Measurements from ENCODE around the gene IL9.

The IL9 gene

GRCh38 chr5:135895474-135896006, at the start of gene IL9:
Gene IL9 (minus strand): TSS chr5:135895841. CDS start chr5:135895816, 25 bp downstream.
- no peak for DNase-seq

DNA sequence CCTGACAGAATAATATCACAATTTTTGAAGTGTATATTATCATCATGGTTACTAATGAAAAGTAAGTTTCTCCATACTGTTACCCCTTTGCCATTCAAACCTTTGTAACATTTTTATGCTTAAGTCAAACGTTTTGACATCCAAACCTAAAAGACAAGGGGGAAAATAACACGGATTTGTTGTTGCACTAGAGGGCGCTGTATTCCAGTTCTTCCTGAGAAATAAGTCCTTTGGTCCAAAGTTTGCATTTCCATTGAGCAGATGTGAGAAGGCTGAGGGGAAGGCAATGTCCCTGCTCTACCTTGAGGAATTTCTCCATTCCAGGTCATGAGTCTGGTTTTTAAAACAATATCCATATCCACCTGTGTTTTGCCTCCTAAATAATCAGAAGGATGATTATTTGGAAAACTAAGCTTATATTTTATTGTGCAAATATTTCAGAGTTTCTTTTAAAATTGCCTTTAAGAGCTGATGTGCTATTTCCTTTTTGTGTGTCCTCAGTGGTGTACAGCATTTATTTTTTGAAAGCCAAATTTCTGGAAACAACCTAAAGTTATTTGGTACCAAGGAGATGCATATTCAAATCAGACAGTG, 49.4 kb upstream of the IL9 start:
- DNase-seq, result peak; percentile 60

DNA sequence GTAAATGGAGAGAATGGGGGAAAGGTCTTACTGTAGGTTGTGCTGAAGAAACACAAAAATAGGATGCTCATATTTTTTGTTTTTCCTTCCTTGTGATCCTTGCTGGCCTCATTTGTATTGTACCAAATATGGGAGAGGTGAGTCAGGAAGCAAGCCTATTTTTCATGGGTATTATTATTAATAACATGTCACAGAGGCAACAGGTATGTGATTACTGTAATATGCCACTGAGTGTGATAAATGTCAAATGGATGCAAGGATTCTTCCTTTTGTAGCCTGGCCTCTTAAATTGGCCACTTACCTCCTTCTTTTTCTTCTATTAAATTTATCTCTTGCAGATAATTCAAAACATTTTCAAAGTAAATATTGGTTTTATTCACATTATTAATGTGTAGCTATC, 48.9 kb upstream of the IL9 start:
- DNase-seq, result no peak

DNA sequence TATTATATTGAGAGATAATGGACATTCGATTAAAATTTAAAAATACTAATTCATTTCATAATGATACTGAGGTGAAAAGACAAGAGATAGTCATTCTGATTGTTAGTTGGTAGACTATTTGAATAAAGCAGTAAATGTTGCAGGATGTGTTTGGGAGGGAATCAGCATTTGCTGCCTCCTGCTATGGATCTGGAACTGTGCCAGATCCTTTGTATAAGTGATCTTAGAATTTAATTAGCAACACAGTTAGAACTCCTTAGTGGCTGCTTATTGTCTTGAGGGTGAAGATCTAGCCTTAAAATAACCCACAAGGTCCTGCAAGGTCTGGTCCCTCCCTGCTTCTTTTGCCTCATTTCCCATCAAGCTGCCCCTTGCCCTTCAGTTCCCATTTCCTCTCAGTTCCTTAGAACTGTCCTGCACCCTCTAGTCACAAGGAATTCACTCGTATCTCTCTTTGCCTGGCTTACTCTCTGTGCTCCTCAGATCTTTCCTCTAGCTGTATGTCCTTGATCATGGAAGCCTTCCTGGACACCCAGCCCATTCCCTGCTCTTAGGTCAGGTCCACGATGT, 46.6 kb upstream of the IL9 start:
- DNase-seq, result no peak

DNA sequence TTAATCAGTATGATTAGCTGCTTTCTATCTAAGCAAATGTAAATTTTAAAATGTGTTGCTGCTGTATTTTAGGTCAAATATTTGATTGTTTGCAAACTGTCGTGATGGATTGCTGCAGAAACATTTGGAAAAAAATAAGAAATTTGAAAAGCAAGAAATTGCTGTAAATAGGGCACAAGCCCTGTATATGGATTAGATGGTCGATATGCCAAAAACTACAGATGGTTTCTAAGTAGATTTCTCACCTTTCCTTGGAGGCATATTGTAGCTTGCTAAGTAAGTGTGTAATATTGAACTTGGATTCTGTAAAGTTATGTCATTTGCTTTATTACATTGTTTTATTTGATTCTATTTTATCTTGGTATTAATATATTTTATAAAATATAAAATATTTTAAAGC, 46.1 kb upstream of the IL9 start:
- DNase-seq, result no peak

DNA sequence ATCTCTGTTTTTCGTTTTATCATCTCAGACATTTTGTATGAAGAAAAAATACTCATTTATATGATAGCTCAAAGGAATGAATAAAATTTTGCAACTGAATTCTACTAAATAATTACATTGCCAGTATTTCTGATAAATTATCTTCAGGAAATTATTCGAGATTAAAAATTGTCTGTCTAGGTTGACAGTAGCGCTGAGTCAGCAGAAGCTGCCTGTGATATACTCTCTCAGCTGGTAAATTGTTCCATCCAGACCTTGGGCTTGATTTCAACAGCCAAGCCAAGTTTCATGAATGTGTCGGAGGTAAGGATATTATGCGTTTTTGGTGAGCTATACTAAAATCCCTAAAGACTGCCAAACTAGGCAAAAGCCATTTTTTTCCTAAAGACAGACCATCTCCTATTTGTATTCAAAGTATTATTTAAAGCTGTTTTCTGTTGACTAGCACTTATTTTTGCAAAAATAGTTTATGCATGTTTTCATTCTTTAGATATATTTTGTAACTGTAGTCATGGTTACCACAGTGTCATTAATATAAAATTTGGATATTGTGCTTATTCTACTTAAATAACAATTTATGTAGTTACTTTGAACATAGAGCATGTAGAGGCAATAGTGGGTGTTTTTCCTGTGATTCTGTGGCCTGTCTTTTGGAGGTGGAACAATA, 41.7 kb upstream of the IL9 start:
- DNase-seq, result no peak

GRCh38 chr5:135934939-135935338, 39.3 kb upstream of the IL9 start:
- no peak for DNase-seq

DNA sequence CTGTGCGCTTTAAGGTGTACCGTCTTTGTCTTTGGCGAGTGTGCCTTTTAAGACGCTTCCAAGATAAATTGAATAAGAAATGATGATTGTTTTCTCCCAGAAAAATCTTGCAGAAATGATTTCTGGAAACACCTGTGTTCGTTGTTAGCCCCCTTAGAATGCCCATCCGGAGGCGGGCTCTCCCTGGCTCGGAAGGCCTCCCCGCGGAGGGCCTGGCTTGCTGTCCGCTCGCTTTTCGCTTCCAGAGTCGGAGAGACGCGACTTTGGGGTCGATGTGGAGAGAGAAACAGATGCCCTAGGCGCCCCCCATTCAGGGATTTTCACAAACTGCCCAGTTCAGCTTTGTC, 35.3 kb upstream of the IL9 start:
- DNase-seq, result no peak

- no peak for DNase-seq
Measured at GRCh38 chr5:135930029-135930948, 34.6 kb upstream of the IL9 start.

DNA sequence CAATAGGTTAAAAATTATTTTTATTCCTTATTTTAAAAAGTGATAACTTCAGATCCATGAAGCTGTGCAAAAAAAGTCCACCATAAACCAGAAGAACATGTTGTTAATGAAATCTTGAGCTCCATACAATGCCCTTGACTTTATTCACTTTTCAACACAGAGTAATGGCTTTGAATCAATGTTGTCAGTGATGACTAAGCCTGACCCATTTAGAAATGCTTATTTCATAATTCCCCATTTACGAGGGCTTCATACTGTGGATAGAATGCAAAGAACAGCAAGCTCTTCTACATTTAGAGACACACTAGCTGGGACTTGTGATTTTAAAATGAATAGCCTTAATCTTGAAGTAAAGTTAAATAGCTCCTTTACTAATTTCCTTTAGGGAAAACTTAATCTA, 25.7 kb upstream of the IL9 start:
- DNase-seq, result no peak

DNA sequence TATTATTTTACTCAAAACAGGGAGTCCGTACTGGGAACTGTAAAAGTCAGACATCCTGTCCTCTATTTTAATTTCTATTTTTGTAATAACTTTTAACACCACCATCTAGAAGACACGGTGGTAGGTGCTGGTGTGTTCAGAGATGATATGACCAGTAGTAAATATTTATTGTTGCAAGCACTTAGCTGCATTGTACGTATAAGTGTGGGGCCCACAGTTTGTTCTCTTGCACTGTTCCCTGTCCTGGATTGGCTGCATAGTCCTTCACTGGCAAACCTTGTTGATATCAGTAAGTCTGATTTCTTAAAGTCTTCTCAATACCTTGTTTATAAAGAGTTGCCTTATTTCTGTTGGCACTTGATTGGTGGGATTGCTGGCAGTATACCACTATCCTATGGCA, 24.6 kb upstream of the IL9 start:
- DNase-seq, result no peak

DNA sequence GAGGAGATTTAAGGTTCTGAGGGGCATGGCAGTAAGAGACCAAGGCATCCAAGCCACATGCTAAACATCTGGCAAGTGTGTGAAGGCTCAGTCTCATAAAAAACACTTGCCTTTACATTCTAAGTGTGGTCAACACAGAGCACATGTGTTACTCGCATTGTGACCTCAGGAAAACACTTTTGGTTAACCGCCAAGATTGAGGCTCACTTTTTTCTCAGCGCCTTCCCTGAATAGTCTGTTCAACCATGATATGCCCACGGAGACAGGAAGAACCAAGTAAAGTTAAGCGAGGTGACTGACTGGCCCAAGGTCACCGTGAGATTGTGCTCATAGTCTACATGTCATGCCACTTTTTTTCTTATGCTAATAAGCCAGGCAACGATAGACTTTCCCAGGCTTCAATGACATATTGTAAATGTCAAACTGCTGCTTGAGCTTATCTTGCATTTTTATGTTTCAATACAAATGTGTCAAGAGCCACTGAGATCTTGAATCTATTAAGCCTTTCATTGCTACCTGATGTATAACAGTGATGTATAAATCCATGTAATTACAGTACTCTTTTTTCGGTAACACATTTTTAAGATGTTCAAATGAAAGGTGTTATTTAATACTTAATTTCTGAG, 21.1 kb upstream of the IL9 start:
- peak; percentile 2 for DNase-seq

- DNase-seq, result no peak
Measured at GRCh38 chr5:135915466-135916001, 19.9 kb upstream of the IL9 start.

DNA sequence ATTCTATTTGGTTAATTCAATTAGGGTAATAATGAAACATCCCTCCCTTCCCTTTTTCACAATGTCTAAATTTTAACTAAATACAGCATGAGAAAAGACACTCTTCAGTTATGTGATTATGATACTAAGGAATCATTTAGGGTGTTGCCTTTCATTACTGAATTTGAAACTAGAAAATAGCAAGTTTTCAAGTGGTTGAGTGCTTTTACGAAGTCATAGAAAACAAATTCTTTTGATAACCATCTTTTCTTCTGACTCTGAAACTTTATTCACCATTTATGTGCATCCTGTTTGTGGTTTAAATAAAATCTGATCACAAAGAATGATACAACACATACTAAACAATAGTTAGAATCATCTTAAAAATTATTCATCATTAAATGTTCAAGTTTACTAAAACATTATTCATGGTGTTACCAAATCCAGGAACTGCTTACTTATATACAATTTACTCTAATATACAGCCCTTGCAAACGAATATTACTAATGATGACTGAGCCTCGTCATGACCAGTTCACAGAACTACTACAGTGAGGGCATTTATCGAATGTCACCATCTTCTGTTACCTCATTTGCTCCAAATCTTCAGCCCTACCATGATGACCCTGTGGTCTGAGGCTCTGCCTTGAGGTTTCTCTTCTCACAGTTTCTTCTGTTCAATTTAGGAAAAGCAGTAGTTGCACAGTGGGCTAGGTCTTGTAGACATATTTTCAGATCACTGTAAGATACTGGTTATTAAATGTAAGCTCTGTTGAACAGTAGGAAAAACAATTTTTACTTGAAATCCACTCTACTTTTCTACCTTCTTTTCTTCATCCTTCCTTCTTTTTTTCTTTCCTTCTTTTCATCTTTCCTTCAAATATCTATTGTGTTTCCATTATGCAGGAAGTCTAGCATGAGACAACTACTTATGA, 18.3 kb upstream of the IL9 start:
- DNase-seq, result no peak

- no peak for DNase-seq
Measured at GRCh38 chr5:135905144-135905543, 9.5 kb upstream of the IL9 start.

- DNase-seq, result no peak
Measured at GRCh38 chr5:135901633-135902032, 6.0 kb upstream of the IL9 start.

GRCh38 chr5:135900276-135900675, 4.6 kb upstream of the IL9 start:
- no peak for DNase-seq

GRCh38 chr5:135898651-135899050, 3.0 kb upstream of the IL9 start:
- no peak for DNase-seq

DNA sequence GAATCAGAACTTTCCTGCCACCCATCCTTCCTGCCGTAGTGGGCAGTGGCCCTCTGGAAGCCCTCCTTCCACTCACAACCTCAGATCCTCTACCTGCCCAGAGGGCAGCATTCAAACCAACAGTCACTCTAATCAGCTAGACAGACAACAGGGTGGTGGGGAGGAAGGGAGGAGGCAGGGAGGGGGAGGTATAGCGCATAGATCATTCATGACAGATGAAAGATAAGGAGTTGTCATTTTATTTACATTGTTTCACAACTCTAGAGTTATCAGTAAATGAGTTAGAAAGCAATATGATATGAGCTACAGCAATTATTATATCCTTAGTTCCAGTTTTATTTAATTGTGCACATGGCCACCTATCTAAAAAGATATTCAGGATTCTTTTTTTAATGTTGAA, 852 bp downstream of the IL9 start:
- no peak for DNase-seq

DNA sequence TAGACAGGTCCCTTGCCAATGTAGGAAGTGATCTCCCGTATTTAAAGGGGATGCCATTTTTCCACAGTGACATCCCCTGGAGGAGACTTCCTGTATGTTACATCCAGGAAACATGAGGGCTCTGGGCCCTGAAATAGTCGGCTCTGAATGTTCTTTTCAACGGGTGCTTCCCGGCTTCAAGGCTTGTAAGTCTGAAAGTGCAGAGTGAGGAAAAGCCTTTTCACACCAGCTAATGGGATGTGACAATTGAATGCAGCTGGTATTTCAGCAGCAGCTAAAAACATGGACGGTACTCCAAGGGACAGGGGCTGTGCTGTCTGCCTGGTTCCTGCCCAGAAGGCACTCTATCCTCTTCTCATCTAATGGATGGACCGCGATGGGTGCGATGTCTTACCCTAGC, 1.4 kb downstream of the IL9 start:
- no peak for DNase-seq

GRCh38 chr5:135891791-135892190, 3.9 kb downstream of the IL9 start:
- no peak for DNase-seq

DNA sequence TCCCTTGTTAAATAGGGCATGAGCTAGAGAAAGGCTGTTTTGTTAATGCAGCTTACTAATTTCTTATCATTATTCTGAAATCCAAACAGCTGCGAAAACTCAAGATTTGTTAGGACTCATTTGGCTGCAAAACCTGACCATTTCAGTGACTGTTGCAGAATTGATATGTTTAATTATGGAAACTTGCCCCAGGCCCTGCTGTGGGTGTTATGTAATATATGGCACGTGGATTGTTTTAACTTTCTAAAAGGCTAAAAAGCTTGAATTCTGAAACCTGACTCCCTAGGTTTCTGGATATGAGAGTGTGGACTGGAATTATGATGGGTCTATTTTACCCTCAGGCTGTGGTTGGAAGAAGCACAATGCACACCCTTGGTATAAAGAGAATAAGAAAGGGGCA, 4.4 kb downstream of the IL9 start:
- no peak for DNase-seq

Data from CD4-positive, alpha-beta T cell treated with Interleukin-12 subunit alpha and Interleukin-12 subunit beta, for 1 hour (primary cell).